HCT116 (cell line): Measurements from ENCODE around the gene GMDS. TPM values are rescaled to one million over a fixed set of nuclear protein-coding genes. Genes with fewer than 3 reads are reported as not detected.

ENCODE experiments used
- ATAC-seq: fragments of 200-7000 bp; cut with Tn5 transposase; 2 replicates; pipeline ENCODE4 v1.9.1; 2020; ENCODE audit warnings: mild to moderate bottlenecking, moderate library complexity
- BruUV-seq: library from RNA; stranded (reverse); fragments of 400-500 nt; replicated peaks from 2 replicates; lab custom pipeline; 2021; lab: Mats Ljungman, UMichigan
- CTCF ChIA-PET: fragments of 300-600 bp; sonication (Branson Sonifier 250); formaldehyde crosslinking; loops from one replicate; lab custom pipeline; 2021; ENCODE audit warnings: antibody characterized with exemption; lab: Charles Lee
- POLR2A ChIA-PET: fragments of 300-600, 350-600 bp; sonication (Branson Sonifier 250); formaldehyde crosslinking; loops from one replicate; lab custom pipeline; 2021; ENCODE audit warnings: antibody characterized with exemption; lab: Charles Lee
- RAD21 ChIA-PET, 2 experiments: fragments of 300-600 bp; sonication (Branson Sonifier 250); formaldehyde crosslinking; loops; one replicate each; lab custom pipeline; 2023; ENCODE audit warnings: low total read pairs in 2 of 2; ENCODE audit not compliant: uncharacterized antibody in 2 of 2, unreplicated experiment in 2 of 2, low non-redundant PET in 1 of 2; lab: Charles Lee
- DNase-seq: peaks from one replicate; pipeline ENCODE4 v3.0.0-alpha.2; 2010; ENCODE audit warnings: low read depth, low spot score
- H2AFZ ChIP-seq: fragments of 200-600 bp; shearing (Covaris generic), sonication (generic); 2 replicates; pipeline ENCODE4 v1.6.1; 2017; ENCODE audit warnings: low read depth, mixed run types, mixed read lengths, antibody characterized with exemption, low read length; ENCODE audit not compliant: poor library complexity, severe bottlenecking
- H3K27ac ChIP-seq: 2 replicates; pipeline ENCODE4 v1.5.1; 2012; ENCODE audit warnings: low read depth, low read length
- H3K27me3 ChIP-seq: fragments of 200-600 bp; sonication (generic); 2 replicates; pipeline ENCODE4 v1.6.1; 2016; ENCODE audit warnings: mixed run types, low read length, mixed read lengths; ENCODE audit not compliant: insufficient read depth
- H3K36me3 ChIP-seq, 2 experiments: fragments of 200-500 bp in 1 of 2; fragments of 200-600 bp in 1 of 2; sonication (Bioruptor generic) in 1 of 2; sonication (generic) in 1 of 2; 2 replicates each; pipeline versions ENCODE4 v1.5.1 to v1.6.1; 2014 to 2016; ENCODE audit warnings: low read length in 2 of 2, inconsistent platforms in 1 of 2, mixed read lengths in 1 of 2, mixed run types in 1 of 2; ENCODE audit not compliant: insufficient read depth in 2 of 2, control insufficient read depth in 1 of 2
- H3K4me1 ChIP-seq, 2 experiments: fragments of 200-600 bp in 1 of 2; sonication (generic) in 1 of 2; 2 replicates each; pipeline versions ENCODE4 v1.5.1 to v1.6.1; 2012 to 2017; ENCODE audit warnings: low read length in 2 of 2, inconsistent platforms in 1 of 2, mild to moderate bottlenecking in 1 of 2, mixed read lengths in 1 of 2, mixed run types in 1 of 2, moderate library complexity in 1 of 2; ENCODE audit not compliant: insufficient read depth in 2 of 2, control insufficient read depth in 1 of 2
- H3K4me2 ChIP-seq: fragments of 200-600 bp; sonication (generic); 2 replicates; pipeline ENCODE4 v1.6.1; 2017; ENCODE audit warnings: mixed run types, low read length, mixed read lengths
- H3K4me3 ChIP-seq, 2 experiments: fragments of 200-600 bp in 1 of 2; sonication (generic) in 1 of 2; replicated peaks in 1 of 2; 2 replicates each; pipeline ENCODE4 v1.5.1; 2011 to 2016; ENCODE audit warnings: low read length in 2 of 2, control low read depth in 1 of 2, low read depth in 1 of 2, mild to moderate bottlenecking in 1 of 2, mixed read lengths in 1 of 2, mixed run types in 1 of 2
- H3K79me2 ChIP-seq: fragments of 200-600 bp; sonication (generic); 2 replicates; pipeline ENCODE4 v1.6.1; 2017; ENCODE audit warnings: mild to moderate bottlenecking, mixed run types, low read length, moderate library complexity, mixed read lengths; ENCODE audit not compliant: insufficient read depth
- H3K9ac ChIP-seq: fragments of 200-600 bp; sonication (generic); 2 replicates; pipeline ENCODE4 v1.6.1; 2016; ENCODE audit warnings: low read length, mixed read lengths
- H3K9me2 ChIP-seq: fragments of 200-600 bp; sonication (generic), shearing (Covaris generic); 2 replicates; pipeline ENCODE4 v1.6.1; 2017; ENCODE audit warnings: mixed run types, mild to moderate bottlenecking, moderate library complexity; ENCODE audit not compliant: insufficient read depth
- H3K9me3 ChIP-seq, 2 experiments: fragments of 200-500 bp in 1 of 2; fragments of 200-600 bp in 1 of 2; sonication (Bioruptor generic) in 1 of 2; sonication (generic) in 1 of 2; 2 replicates each; pipeline ENCODE4 v1.6.1; 2014 to 2017; ENCODE audit warnings: low read length in 2 of 2, mixed read lengths in 2 of 2, inconsistent platforms in 1 of 2, low read depth in 1 of 2, mild to moderate bottlenecking in 1 of 2, mixed run types in 1 of 2, moderate library complexity in 1 of 2; ENCODE audit not compliant: control insufficient read depth in 1 of 2, insufficient read depth in 1 of 2
- H4K20me1 ChIP-seq: fragments of 200-600 bp; sonication (generic), shearing (Covaris generic); 2 replicates; pipeline ENCODE4 v1.6.1; 2017; ENCODE audit warnings: mixed run types, mild to moderate bottlenecking, moderate library complexity; ENCODE audit not compliant: insufficient read depth
- intact Hi-C: fragments of 100-400 bp; cut with micrococcal nuclease; formaldehyde crosslinking; loops from 2 replicates; pipeline ENCODE4 v1.10.0; 2022
- total RNA-seq: library from RNA; stranded (reverse); gene quantifications from one replicate; pipeline ENCODE4 v1.2.1, GENCODE V29; 2021; ENCODE audit not compliant: unreplicated experiment
- TF ChIP-seq, protein P1 (sequence below): IDR thresholded peaks from 2 replicates; pipeline ENCODE4 v1.6.1; 2012; ENCODE audit warnings: low read depth
- TF ChIP-seq, protein P2 (sequence below), 3 experiments: fragments of 200-600 bp in 1 of 3; sonication (generic) in 1 of 3; IDR thresholded peaks in 2 of 3; conservative IDR thresholded peaks in 1 of 3; 2 replicates each; pipeline ENCODE4 v1.5.1; 2012 to 2017; ENCODE audit warnings: low read depth in 2 of 3, low read length in 2 of 3, antibody characterized with exemption in 1 of 3, borderline replicate concordance in 1 of 3, control low read depth in 1 of 3, mild to moderate bottlenecking in 1 of 3, mixed read lengths in 1 of 3, mixed run types in 1 of 3, moderate library complexity in 1 of 3; ENCODE audit not compliant: insufficient read depth in 1 of 3
- TF ChIP-seq, protein P3 (sequence below): IDR thresholded peaks from 2 replicates; pipeline ENCODE4 v1.6.1; 2011; ENCODE audit warnings: mild to moderate bottlenecking, low read length, moderate library complexity; ENCODE audit not compliant: insufficient replicate concordance; ENCODE audit errors: extremely low read depth

Gene GMDS
- total RNA-seq, 1 experiment from 2014 or later, result 34.4 TPM

DNA sequence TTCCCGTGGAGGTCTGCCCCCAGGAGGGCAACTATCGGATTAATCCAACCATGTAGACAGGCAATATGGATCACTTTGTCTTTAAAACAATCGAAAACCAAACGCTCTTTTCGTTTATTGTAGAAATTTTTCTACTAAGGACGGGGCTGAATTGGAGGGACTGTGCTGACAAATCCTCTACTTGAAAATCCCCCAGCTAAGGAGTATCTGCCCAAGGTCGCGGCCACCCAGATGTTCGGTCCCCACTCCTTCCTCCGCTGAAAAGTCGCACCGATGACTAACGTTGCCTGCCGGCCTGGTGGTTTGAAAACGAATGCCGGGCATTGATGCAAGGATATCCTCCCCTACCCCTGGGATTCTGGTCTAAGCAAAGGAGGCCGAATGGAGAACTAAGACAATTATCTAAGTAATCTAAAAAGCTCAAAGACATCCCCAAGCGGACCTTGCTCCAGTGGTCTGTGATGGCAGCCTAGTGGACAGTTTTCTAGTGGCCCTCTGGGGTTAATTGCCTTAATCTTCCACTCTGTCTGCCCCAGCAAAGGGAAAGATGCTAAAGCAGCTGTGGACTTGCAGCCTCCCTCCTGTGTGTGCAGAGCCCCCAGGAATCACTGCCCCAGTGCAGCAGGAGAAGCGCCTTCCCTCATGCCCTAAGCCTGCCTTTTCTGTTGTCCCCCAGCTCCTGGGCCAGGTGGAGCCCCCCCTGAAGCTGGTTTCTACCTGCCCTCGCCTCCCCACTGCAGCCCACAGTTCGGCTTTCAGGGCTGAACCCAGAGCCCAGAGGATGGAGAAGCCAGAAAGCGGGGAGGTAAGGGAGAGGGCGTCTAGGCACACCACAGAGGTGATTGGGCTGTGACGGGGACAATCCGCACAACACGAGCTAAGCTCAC, 639.3 kb downstream of the GMDS start (continued):
- TF ChIP-seq, protein P1, sequence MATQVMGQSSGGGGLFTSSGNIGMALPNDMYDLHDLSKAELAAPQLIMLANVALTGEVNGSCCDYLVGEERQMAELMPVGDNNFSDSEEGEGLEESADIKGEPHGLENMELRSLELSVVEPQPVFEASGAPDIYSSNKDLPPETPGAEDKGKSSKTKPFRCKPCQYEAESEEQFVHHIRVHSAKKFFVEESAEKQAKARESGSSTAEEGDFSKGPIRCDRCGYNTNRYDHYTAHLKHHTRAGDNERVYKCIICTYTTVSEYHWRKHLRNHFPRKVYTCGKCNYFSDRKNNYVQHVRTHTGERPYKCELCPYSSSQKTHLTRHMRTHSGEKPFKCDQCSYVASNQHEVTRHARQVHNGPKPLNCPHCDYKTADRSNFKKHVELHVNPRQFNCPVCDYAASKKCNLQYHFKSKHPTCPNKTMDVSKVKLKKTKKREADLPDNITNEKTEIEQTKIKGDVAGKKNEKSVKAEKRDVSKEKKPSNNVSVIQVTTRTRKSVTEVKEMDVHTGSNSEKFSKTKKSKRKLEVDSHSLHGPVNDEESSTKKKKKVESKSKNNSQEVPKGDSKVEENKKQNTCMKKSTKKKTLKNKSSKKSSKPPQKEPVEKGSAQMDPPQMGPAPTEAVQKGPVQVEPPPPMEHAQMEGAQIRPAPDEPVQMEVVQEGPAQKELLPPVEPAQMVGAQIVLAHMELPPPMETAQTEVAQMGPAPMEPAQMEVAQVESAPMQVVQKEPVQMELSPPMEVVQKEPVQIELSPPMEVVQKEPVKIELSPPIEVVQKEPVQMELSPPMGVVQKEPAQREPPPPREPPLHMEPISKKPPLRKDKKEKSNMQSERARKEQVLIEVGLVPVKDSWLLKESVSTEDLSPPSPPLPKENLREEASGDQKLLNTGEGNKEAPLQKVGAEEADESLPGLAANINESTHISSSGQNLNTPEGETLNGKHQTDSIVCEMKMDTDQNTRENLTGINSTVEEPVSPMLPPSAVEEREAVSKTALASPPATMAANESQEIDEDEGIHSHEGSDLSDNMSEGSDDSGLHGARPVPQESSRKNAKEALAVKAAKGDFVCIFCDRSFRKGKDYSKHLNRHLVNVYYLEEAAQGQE, result no peak

DNA sequence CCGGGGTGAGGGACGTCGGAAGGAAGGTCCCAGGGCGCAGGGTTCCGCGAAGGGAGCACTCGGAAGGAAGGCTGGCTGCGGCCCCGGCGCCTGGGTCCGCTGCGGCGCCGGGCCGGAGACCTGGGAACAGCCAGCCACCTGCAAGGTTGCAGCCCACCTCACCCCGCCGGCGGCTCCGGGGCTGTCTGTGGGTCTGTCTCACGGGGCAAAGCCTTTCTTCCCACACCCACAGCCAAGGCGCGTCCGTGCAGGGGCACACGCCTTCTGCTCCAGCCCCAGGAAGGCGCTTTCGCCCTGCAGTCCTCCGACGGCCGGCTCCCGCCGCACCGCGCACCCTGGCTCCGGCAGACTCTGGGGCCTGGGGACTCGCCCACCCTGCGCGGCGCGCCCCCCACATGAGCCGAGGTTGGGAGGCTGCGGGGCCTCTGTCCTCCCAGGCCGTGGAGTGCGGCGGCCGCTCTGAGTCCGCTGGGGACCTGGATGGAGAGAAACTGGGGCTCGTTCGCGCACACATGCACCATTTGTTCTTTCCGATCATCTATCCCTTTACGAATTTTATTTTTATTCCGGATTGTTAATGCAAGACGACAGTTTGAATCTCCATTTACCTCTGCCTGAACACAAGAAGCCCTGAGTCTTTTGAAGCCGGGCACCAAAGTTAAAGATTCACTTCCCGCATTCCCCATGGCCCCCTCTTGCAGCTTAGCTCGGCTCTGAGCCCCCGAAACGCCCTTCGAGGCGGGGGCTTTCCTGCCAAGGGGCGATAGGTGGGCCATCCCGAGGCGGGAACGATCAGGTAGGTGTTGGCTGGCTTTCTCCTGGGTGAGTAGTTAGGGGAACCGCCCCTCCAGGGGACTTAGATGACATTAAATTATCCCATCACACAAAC, 640.2 kb downstream of the GMDS start:
- BruUV-seq, result no TSS peak
- ChIA-PET POLR2A (no interaction called here), RAD21 (interaction anchor here in 1 of 2 experiments (1.0 kb wide), 1 partner anchor 490 kb away, joined by 3 read pairs; no protein-coding TSS in a partner anchor), CTCF (interaction anchor here (1.6 to 1.8 kb wide), 2 partner anchors 499 to 749 kb away, joined by 5 to 10 read pairs; no protein-coding TSS in a partner anchor)
- Histone ChIP-seq H3K27me3 (no peaks in the 10 kb centered on the region), H3K79me2 (no peaks in the 10 kb centered on the region), H3K4me1 (peaks cover 0 to 16% of the 10 kb centered on the region in 2 experiments; a peak in 3 of 4 replicates), H3K9me3 (no peaks in the 10 kb centered on the region), H3K4me3 (no peak overlapping the region), H3K9me2 (no peaks in the 10 kb centered on the region), H4K20me1 (no peaks in the 10 kb centered on the region), H3K27ac (no peak overlapping the region; the same call in 1 of the 2 replicates), H3K36me3 (no peaks in the 10 kb centered on the region), H3K9ac (no peak overlapping the region), H2AFZ (no peak overlapping the region), H3K4me2 (no peak overlapping the region)
- no peak for DNase-seq
- ATAC-seq, result no peak
- TF ChIP-seq, protein P2, sequence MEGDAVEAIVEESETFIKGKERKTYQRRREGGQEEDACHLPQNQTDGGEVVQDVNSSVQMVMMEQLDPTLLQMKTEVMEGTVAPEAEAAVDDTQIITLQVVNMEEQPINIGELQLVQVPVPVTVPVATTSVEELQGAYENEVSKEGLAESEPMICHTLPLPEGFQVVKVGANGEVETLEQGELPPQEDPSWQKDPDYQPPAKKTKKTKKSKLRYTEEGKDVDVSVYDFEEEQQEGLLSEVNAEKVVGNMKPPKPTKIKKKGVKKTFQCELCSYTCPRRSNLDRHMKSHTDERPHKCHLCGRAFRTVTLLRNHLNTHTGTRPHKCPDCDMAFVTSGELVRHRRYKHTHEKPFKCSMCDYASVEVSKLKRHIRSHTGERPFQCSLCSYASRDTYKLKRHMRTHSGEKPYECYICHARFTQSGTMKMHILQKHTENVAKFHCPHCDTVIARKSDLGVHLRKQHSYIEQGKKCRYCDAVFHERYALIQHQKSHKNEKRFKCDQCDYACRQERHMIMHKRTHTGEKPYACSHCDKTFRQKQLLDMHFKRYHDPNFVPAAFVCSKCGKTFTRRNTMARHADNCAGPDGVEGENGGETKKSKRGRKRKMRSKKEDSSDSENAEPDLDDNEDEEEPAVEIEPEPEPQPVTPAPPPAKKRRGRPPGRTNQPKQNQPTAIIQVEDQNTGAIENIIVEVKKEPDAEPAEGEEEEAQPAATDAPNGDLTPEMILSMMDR (IDR thresholded peaks at IDR 0.05 in 2 of 3, conservative IDR thresholded peaks at IDR 0.05 in 1 of 3; ENCODE audit: borderline replicate concordance in 1 of 3, insufficient read depth in 1 of 3, low read depth in 2 of 3, low read length in 2 of 3), result no peak
- TF ChIP-seq, protein P3, sequence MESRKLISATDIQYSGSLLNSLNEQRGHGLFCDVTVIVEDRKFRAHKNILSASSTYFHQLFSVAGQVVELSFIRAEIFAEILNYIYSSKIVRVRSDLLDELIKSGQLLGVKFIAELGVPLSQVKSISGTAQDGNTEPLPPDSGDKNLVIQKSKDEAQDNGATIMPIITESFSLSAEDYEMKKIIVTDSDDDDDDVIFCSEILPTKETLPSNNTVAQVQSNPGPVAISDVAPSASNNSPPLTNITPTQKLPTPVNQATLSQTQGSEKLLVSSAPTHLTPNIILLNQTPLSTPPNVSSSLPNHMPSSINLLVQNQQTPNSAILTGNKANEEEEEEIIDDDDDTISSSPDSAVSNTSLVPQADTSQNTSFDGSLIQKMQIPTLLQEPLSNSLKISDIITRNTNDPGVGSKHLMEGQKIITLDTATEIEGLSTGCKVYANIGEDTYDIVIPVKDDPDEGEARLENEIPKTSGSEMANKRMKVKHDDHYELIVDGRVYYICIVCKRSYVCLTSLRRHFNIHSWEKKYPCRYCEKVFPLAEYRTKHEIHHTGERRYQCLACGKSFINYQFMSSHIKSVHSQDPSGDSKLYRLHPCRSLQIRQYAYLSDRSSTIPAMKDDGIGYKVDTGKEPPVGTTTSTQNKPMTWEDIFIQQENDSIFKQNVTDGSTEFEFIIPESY, result no peak
- intact Hi-C loops, result loop anchor here (2.0 to 5.0 kb wide), 3 partner anchors 82 to 1090 kb away; no protein-coding TSS in a partner anchor
